MCF 10A (cell line): Measurements from ENCODE around the gene TMEM245. TPM values are rescaled to one million over a fixed set of nuclear protein-coding genes. Genes with fewer than 3 reads are reported as not detected.

Experiments used
- BruUV-seq: library from RNA; stranded (reverse); fragments of 400-500 nt; replicated peaks from 2 replicates; lab custom pipeline; 2021; lab: Mats Ljungman, UMichigan
- CTCF ChIA-PET: fragments of 300-600 bp; sonication (Branson Sonifier 250); formaldehyde crosslinking; extraction: SDS; loops from one replicate; lab custom pipeline; 2021; ENCODE audit warnings: antibody characterized with exemption, inconsistent platforms; lab: Yijun Ruan, JAX
- POLR2A ChIA-PET: fragments of 300-600, 350-650 bp; sonication (Branson Sonifier 250); formaldehyde crosslinking; extraction: SDS; loops from one replicate; lab custom pipeline; 2020; ENCODE audit warnings: antibody characterized with exemption, inconsistent platforms; lab: Yijun Ruan, JAX
- DNase-seq: peaks from one replicate; pipeline ENCODE4 v3.0.0-alpha.2; 2018; ENCODE audit not compliant: unreplicated experiment
- H3K27ac Mint-ChIP-seq: one replicate; pipeline ENCODE4 v1.8.0; 2022; ENCODE audit warnings: mild to moderate bottlenecking, low read depth, mixed read lengths; ENCODE audit not compliant: unreplicated experiment
- H3K27me3 Mint-ChIP-seq: one replicate; pipeline ENCODE4 v1.8.0; 2022; ENCODE audit warnings: mixed read lengths; ENCODE audit not compliant: insufficient read depth, unreplicated experiment
- H3K36me3 Mint-ChIP-seq: one replicate; pipeline ENCODE4 v1.8.0; 2022; ENCODE audit warnings: mild to moderate bottlenecking, moderate library complexity, mixed read lengths; ENCODE audit not compliant: insufficient read depth, unreplicated experiment
- H3K4me1 Mint-ChIP-seq: one replicate; pipeline ENCODE4 v1.8.0; 2022; ENCODE audit warnings: mixed read lengths; ENCODE audit not compliant: insufficient read depth, unreplicated experiment
- H3K4me3 Mint-ChIP-seq: one replicate; pipeline ENCODE4 v1.8.0; 2022; ENCODE audit warnings: mild to moderate bottlenecking, moderate library complexity, mixed read lengths; ENCODE audit not compliant: unreplicated experiment
- H3K9me3 Mint-ChIP-seq: one replicate; pipeline ENCODE4 v1.8.0; 2022; ENCODE audit warnings: mixed read lengths; ENCODE audit not compliant: unreplicated experiment
- CTCF ChIP-seq: fragments of 200-600 bp; IDR thresholded peaks from one replicate; pipeline ENCODE4 v1.8.0; 2022; ENCODE audit warnings: antibody characterized with exemption, mild to moderate bottlenecking; ENCODE audit not compliant: unreplicated experiment
- intact Hi-C: fragments of 100-400 bp; cut with micrococcal nuclease; formaldehyde crosslinking; loops from 2 replicates; pipeline ENCODE4 v1.14.1; 2022
- total RNA-seq: library from RNA; stranded (reverse); gene quantifications from 2 replicates; pipeline ENCODE4 v1.2.3, GENCODE V29; 2022

TMEM245 gene
- total RNA-seq, 1 experiment from 2014 or later, result 35.0 TPM

GRCh38 chr9:109092587-109092986 is 27.2 kb downstream of the TMEM245 start:
- Mint-ChIP-seq H3K27ac (no peak overlapping the region), H3K27me3 (no peaks in the 10 kb centered on the region), H3K4me3 (no peak overlapping the region), H3K36me3 (peaks cover 75% of the 10 kb centered on the region), H3K4me1 (peaks cover 24% of the 10 kb centered on the region), H3K9me3 (no peaks in the 10 kb centered on the region)
- no TSS peak for BruUV-seq
- intact Hi-C loops, result no loop called here
- CTCF ChIA-PET, result no interaction called here
- no peak for DNase-seq
- POLR2A ChIA-PET, result interaction anchor here (0.7 to 0.9 kb wide), 2 partner anchors 15 to 26 kb away, joined by 4 to 7 read pairs; partner anchors contain the start of gene TMEM245
- no peak for TF ChIP-seq CTCF

- CTCF ChIA-PET, result no interaction called here
- intact Hi-C loops, result no loop called here
- Mint-ChIP-seq H3K9me3 (no peaks in the 10 kb centered on the region), H3K27me3 (no peaks in the 10 kb centered on the region), H3K27ac (no peak overlapping the region), H3K4me3 (no peak overlapping the region), H3K36me3 (peaks cover 80% of the 10 kb centered on the region), H3K4me1 (peaks cover 21% of the 10 kb centered on the region)
- no TSS peak for BruUV-seq
- TF ChIP-seq CTCF, result no peak
- no peak for DNase-seq
- POLR2A ChIA-PET, result interaction anchor here (0.7 to 0.9 kb wide), 2 partner anchors 15 to 27 kb away, joined by 4 to 7 read pairs; partner anchors contain the start of gene TMEM245
Observed at GRCh38 chr9:109092051-109092580, 27.6 kb downstream of the TMEM245 start.

- peak; percentile 44 for DNase-seq
Observed at GRCh38 chr9:109088221-109088620, 31.5 kb downstream of the TMEM245 start.

More at GRCh38 chr9:109088221-109088620, 31.5 kb downstream of the TMEM245 start:
- ChIA-PET POLR2A (interaction anchor here (1.0 to 3.0 kb wide), 3 partner anchors 8 to 17 kb away, joined by 3 to 12 read pairs (median 4); no protein-coding TSS in a partner anchor), CTCF (interaction anchor here (0.5 to 1.9 kb wide), 7 partner anchors 9 to 318 kb away, joined by 3 to 9 read pairs (median 3); no protein-coding TSS in a partner anchor)
- no peak overlapping the region for H3K4me3 Mint-ChIP-seq
- H3K36me3 Mint-ChIP-seq, result peaks cover 78% of the 10 kb centered on the region
- intact Hi-C loops, result no loop called here
- no peaks in the 10 kb centered on the region for H3K27me3 Mint-ChIP-seq
- H3K4me1 Mint-ChIP-seq, result peaks cover 17% of the 10 kb centered on the region
- H3K27ac Mint-ChIP-seq, result no peak overlapping the region
- H3K9me3 Mint-ChIP-seq, result no peaks in the 10 kb centered on the region
- BruUV-seq, result no TSS peak
- TF ChIP-seq CTCF, result no peak
